ENCODE results near the gene MAGI1. TPM values are rescaled to one million over a fixed set of nuclear protein-coding genes. Genes with fewer than 3 reads are reported as not detected.

MAGI1 gene
- total RNA-seq, 1 donor from 2014 or later = 45.8 TPM

GRCh38 chr3:65350801-65351476 lies 687.8 kb downstream of the MAGI1 start:
- ATAC-seq = no peak
- no peak for TF ChIP-seq CTCF (IDR thresholded peaks at IDR 0.05)
- Histone ChIP-seq H3K36me3 (peaks cover 2% of the 10 kb centered on the region), H3K27ac (no peak overlapping the region), H3K27me3 (no peaks in the 10 kb centered on the region), H3K4me3 (no peak overlapping the region), H3K9me3 (no peaks in the 10 kb centered on the region), H3K4me1 (no peaks in the 10 kb centered on the region)
- intact Hi-C loops (cut with DNase I) = no loop called here
- DNase-seq = no peak

- H3K27me3 ChIP-seq = no peaks in the 10 kb centered on the region
- DNase-seq (no peak), ATAC-seq (no peak)
- TF ChIP-seq CTCF (IDR thresholded peaks at IDR 0.05) = no peak
- no peaks in the 10 kb centered on the region for H3K9me3 ChIP-seq
- H3K4me1 ChIP-seq = no peaks in the 10 kb centered on the region
- no peak overlapping the region for H3K4me3 ChIP-seq
- no peaks in the 10 kb centered on the region for H3K36me3 ChIP-seq
- intact Hi-C loops (cut with DNase I) = no loop called here
- H3K27ac ChIP-seq = no peak overlapping the region
These were observed 690.2 kb downstream of the MAGI1 start for GRCh38 chr3:65348398-65348995.

- no peaks in the 10 kb centered on the region for H3K36me3 ChIP-seq
- H3K4me1 ChIP-seq = no peaks in the 10 kb centered on the region
- intact Hi-C loops (cut with DNase I) = no loop called here
- H3K27ac ChIP-seq = no peak overlapping the region
- DNase-seq (no peak), ATAC-seq (no peak)
- no peak overlapping the region for H3K4me3 ChIP-seq
- no peak for TF ChIP-seq CTCF (IDR thresholded peaks at IDR 0.05)
- H3K27me3 ChIP-seq = no peaks in the 10 kb centered on the region
- H3K9me3 ChIP-seq = no peaks in the 10 kb centered on the region
These were observed 691.6 kb downstream of the MAGI1 start for GRCh38 chr3:65347166-65347565.

- no peaks in the 10 kb centered on the region for H3K4me1 ChIP-seq
- no peak for TF ChIP-seq CTCF (IDR thresholded peaks at IDR 0.05)
- no peak for ATAC-seq
- H3K9me3 ChIP-seq = no peaks in the 10 kb centered on the region
- no peaks in the 10 kb centered on the region for H3K36me3 ChIP-seq
- DNase-seq = no peak
- no peak overlapping the region for H3K4me3 ChIP-seq
- no peaks in the 10 kb centered on the region for H3K27me3 ChIP-seq
- H3K27ac ChIP-seq = no peak overlapping the region
- intact Hi-C loops (cut with DNase I) = no loop called here
These were observed 693.9 kb downstream of the MAGI1 start for GRCh38 chr3:65344846-65345245.

- intact Hi-C loops (cut with DNase I) = no loop called here
- H3K27ac ChIP-seq = no peak overlapping the region
- no peak for TF ChIP-seq CTCF (IDR thresholded peaks at IDR 0.05)
- no peaks in the 10 kb centered on the region for H3K9me3 ChIP-seq
- H3K4me3 ChIP-seq = no peak overlapping the region
- no peaks in the 10 kb centered on the region for H3K27me3 ChIP-seq
- ATAC-seq (no peak), DNase-seq (no peak)
- no peaks in the 10 kb centered on the region for H3K36me3 ChIP-seq
- H3K4me1 ChIP-seq = no peaks in the 10 kb centered on the region
These were observed 694.3 kb downstream of the MAGI1 start for GRCh38 chr3:65344444-65344843.
